Measurements from ENCODE around the gene FBXW4.

DNA sequence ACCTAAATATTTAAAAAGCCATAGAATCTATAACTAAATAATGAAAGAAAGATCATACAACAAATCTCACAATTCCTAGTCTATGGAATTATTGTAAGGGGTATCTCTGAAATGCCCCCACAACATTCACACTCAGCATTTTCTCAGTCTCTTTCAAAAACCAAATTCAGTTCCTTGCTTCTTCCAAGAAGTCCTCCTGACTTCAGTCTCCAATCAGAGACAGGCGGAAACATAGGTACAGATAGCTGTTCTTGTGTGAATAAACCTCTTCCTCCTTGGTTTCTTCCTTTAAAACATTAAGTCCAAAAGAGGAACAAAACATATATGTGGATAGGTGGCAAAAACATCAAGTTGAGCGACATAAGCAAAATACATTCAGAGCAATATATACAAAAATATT, 13.9 kb upstream of the FBXW4 start:
- TF ChIP-seq, protein P1, sequence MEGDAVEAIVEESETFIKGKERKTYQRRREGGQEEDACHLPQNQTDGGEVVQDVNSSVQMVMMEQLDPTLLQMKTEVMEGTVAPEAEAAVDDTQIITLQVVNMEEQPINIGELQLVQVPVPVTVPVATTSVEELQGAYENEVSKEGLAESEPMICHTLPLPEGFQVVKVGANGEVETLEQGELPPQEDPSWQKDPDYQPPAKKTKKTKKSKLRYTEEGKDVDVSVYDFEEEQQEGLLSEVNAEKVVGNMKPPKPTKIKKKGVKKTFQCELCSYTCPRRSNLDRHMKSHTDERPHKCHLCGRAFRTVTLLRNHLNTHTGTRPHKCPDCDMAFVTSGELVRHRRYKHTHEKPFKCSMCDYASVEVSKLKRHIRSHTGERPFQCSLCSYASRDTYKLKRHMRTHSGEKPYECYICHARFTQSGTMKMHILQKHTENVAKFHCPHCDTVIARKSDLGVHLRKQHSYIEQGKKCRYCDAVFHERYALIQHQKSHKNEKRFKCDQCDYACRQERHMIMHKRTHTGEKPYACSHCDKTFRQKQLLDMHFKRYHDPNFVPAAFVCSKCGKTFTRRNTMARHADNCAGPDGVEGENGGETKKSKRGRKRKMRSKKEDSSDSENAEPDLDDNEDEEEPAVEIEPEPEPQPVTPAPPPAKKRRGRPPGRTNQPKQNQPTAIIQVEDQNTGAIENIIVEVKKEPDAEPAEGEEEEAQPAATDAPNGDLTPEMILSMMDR (IDR thresholded peaks at IDR 0.05), result no peak
- TF ChIP-seq POLR2A (IDR thresholded peaks at IDR 0.05), result no peak
